Hepatocyte (in vitro differentiated cells): ENCODE results near the gene TMEM114. TPM values are rescaled to one million over a fixed set of nuclear protein-coding genes. Genes with fewer than 3 reads are reported as not detected.

Experiments used
- DNase-seq: peaks from one replicate; pipeline ENCODE4 v3.0.0-alpha.2; 2016; ENCODE audit warnings: low spot score
- H2AFZ ChIP-seq: fragments of 200-600 bp; sonication (generic); 2 replicates; pipeline ENCODE4 v1.6.0; 2016; ENCODE audit warnings: antibody characterized with exemption, mild to moderate bottlenecking
- H3K27ac ChIP-seq: fragments of 200-600 bp; sonication (generic); 2 replicates; pipeline ENCODE4 v1.5.1; 2016; ENCODE audit warnings: mild to moderate bottlenecking
- H3K27me3 ChIP-seq: fragments of 200-600 bp; sonication (generic); 2 replicates; pipeline ENCODE4 v1.6.1; 2016
- H3K36me3 ChIP-seq: fragments of 200-600 bp; sonication (generic); replicated peaks from 2 replicates; pipeline ENCODE4 v1.5.1; 2016; ENCODE audit warnings: low read depth; ENCODE audit not compliant: insufficient read depth
- H3K4me1 ChIP-seq: fragments of 200-600 bp; sonication (generic); 2 replicates; pipeline ENCODE4 v1.5.1; 2016; ENCODE audit warnings: mild to moderate bottlenecking, moderate library complexity; ENCODE audit not compliant: insufficient read depth
- H3K4me2 ChIP-seq: fragments of 200-600 bp; sonication (generic); 2 replicates; pipeline ENCODE4 v1.6.0; 2016
- H3K4me3 ChIP-seq: fragments of 200-600 bp; sonication (generic); 2 replicates; pipeline ENCODE4 v1.5.1; 2016; ENCODE audit warnings: mild to moderate bottlenecking
- H3K79me2 ChIP-seq: fragments of 200-600 bp; sonication (generic); 2 replicates; pipeline ENCODE4 v1.6.0; 2017; ENCODE audit warnings: mild to moderate bottlenecking
- H3K9me2 ChIP-seq: fragments of 200-600 bp; sonication (generic); replicated peaks from 2 replicates; pipeline ENCODE4 v1.6.0; 2017; ENCODE audit warnings: mild to moderate bottlenecking; ENCODE audit not compliant: insufficient read depth
- H3K9me3 ChIP-seq: fragments of 200-600 bp; sonication (generic); 2 replicates; pipeline ENCODE4 v1.5.1; 2016; ENCODE audit warnings: low read depth, mild to moderate bottlenecking
- H4K20me1 ChIP-seq: fragments of 200-600 bp; sonication (generic); 2 replicates; pipeline ENCODE4 v1.6.0; 2016; ENCODE audit warnings: mild to moderate bottlenecking; ENCODE audit not compliant: insufficient read depth, poor library complexity, severe bottlenecking
- EZH2 ChIP-seq: fragments of 200-600 bp; sonication (generic); IDR thresholded peaks from 2 replicates; pipeline ENCODE4 v1.6.1; 2016; ENCODE audit warnings: antibody characterized with exemption, mild to moderate bottlenecking, borderline replicate concordance
- EZH2phosphoT487 ChIP-seq: fragments of 200-600 bp; sonication (generic); IDR thresholded peaks from one replicate; pipeline ENCODE4 v1.6.1; 2018; ENCODE audit warnings: antibody characterized with exemption, mild to moderate bottlenecking, low read depth, moderate library complexity; ENCODE audit not compliant: unreplicated experiment, severe bottlenecking
- WGBS: methylation state at CpG from one replicate; pipeline ENCODE4 v1.1.6; 2016; ENCODE audit warnings: low lambda C conversion rate; ENCODE audit errors: missing lambda C conversion rate; 5-methylcytosine and 5-hydroxymethylcytosine counted together
- polyA plus RNA-seq: library from polyadenylated mRNA; unstranded; fragments of >200 nt; fragmentation: Nextera tagmentation; extraction: Ambion mirVana; gene quantifications from 2 replicates; pipeline ENCODE4 v1.2.1, GENCODE V29; 2016
- total RNA-seq: library from RNA; depleted of rRNA; stranded (reverse); fragments of >200 nt; gene quantifications from 2 replicates; pipeline ENCODE4 v1.2.3, GENCODE V29; 2014
- TF ChIP-seq, protein P1 (sequence below): fragments of 200-600 bp; sonication (generic); IDR thresholded peaks from 2 replicates; pipeline ENCODE4 v1.5.1; 2016; ENCODE audit warnings: antibody characterized with exemption, mild to moderate bottlenecking; ENCODE audit not compliant: poor library complexity

Gene TMEM114
- total and polyA plus RNA-seq, 2 experiments from 2014 or later: not detected

GRCh38 chr16:8549843-8550412 lies 40.4 kb downstream of the TMEM114 start:
- DNase-seq: no peak
- WGBS: 85% methylated on average over 8 of the region's 8 CpGs
- no peak for TF ChIP-seq EZH2phosphoT487
- TF ChIP-seq, protein P1, sequence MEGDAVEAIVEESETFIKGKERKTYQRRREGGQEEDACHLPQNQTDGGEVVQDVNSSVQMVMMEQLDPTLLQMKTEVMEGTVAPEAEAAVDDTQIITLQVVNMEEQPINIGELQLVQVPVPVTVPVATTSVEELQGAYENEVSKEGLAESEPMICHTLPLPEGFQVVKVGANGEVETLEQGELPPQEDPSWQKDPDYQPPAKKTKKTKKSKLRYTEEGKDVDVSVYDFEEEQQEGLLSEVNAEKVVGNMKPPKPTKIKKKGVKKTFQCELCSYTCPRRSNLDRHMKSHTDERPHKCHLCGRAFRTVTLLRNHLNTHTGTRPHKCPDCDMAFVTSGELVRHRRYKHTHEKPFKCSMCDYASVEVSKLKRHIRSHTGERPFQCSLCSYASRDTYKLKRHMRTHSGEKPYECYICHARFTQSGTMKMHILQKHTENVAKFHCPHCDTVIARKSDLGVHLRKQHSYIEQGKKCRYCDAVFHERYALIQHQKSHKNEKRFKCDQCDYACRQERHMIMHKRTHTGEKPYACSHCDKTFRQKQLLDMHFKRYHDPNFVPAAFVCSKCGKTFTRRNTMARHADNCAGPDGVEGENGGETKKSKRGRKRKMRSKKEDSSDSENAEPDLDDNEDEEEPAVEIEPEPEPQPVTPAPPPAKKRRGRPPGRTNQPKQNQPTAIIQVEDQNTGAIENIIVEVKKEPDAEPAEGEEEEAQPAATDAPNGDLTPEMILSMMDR: no peak
- no peak for TF ChIP-seq EZH2
- Histone ChIP-seq H3K4me3 (no peak overlapping the region), H3K36me3 (no peaks in the 10 kb centered on the region), H3K4me2 (no peak overlapping the region), H3K27me3 (no peaks in the 10 kb centered on the region), H3K4me1 (no peaks in the 10 kb centered on the region), H2AFZ (no peak overlapping the region), H3K27ac (no peak overlapping the region), H3K79me2 (no peaks in the 10 kb centered on the region), H4K20me1 (no peaks in the 10 kb centered on the region), H3K9me3 (no peaks in the 10 kb centered on the region), H3K9me2 (no peaks in the 10 kb centered on the region)

- Histone ChIP-seq H3K4me1 (no peaks in the 10 kb centered on the region), H3K4me3 (no peak overlapping the region), H4K20me1 (no peaks in the 10 kb centered on the region), H3K9me3 (no peaks in the 10 kb centered on the region), H3K27ac (no peak overlapping the region), H3K36me3 (no peaks in the 10 kb centered on the region), H3K4me2 (no peak overlapping the region), H3K79me2 (no peaks in the 10 kb centered on the region), H3K9me2 (no peaks in the 10 kb centered on the region), H2AFZ (no peak overlapping the region), H3K27me3 (no peaks in the 10 kb centered on the region)
- no peak for DNase-seq
- TF ChIP-seq EZH2 (no peak), EZH2phosphoT487 (no peak)
- TF ChIP-seq, protein P1: no peak
- WGBS: 75% methylated on average over 3 of the region's 3 CpGs
Measured at GRCh38 chr16:8548166-8548565, 42.1 kb downstream of the TMEM114 start.

- H3K79me2 ChIP-seq: no peaks in the 10 kb centered on the region
- no peaks in the 10 kb centered on the region for H3K27me3 ChIP-seq
- no peak overlapping the region for H3K4me3 ChIP-seq
- no peaks in the 10 kb centered on the region for H3K4me1 ChIP-seq
- no peaks in the 10 kb centered on the region for H4K20me1 ChIP-seq
- WGBS: 86% methylated on average over 8 of the region's 8 CpGs
- no peaks in the 10 kb centered on the region for H3K36me3 ChIP-seq
- H3K27ac ChIP-seq: no peak overlapping the region
- TF ChIP-seq, protein P1: no peak
- TF ChIP-seq EZH2phosphoT487 (no peak), EZH2 (no peak)
- H3K4me2 ChIP-seq: no peak overlapping the region
- no peaks in the 10 kb centered on the region for H3K9me2 ChIP-seq
- DNase-seq: no peak
- H3K9me3 ChIP-seq: no peaks in the 10 kb centered on the region
- H2AFZ ChIP-seq: no peak overlapping the region
Measured at GRCh38 chr16:8547762-8548161, 42.5 kb downstream of the TMEM114 start.

DNA sequence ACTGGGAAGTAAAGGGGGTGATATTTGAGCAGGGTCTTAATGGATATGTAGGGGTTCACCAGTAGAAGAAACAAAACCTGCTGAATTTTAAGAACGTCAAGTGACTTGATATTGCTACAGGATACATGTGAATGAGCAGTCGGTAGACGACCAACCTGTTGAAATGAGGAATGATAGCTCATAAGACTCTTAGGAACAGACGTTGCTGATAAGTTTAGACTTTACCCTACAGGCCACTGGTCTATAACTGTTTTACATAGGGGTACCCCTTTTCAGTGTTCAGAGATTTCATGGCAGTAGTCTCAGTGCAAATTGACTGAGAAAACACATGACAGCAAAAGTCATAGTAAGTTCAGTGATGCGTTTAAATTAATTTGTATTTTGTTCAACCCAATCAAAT lies 45.9 kb downstream of the TMEM114 start:
- Histone ChIP-seq H3K4me1 (no peaks in the 10 kb centered on the region), H3K4me3 (no peak overlapping the region), H3K4me2 (no peak overlapping the region), H3K9me3 (no peaks in the 10 kb centered on the region), H3K36me3 (no peaks in the 10 kb centered on the region), H4K20me1 (no peaks in the 10 kb centered on the region), H3K9me2 (no peaks in the 10 kb centered on the region), H3K27ac (no peak overlapping the region), H3K79me2 (no peaks in the 10 kb centered on the region), H2AFZ (no peak overlapping the region), H3K27me3 (peaks cover 3% of the 10 kb centered on the region)
- no peak for DNase-seq
- TF ChIP-seq EZH2phosphoT487: no peak
- no peak for TF ChIP-seq EZH2
- TF ChIP-seq, protein P1: no peak
- WGBS: 71% methylated on average over 5 of the region's 5 CpGs
